CD4-positive, alpha-beta T cell treated with Interferon gamma for 1 hour (primary cell): Measurements from ENCODE around the gene RECK.

Source experiments
- DNase-seq: peaks from one replicate; pipeline ENCODE4 v3.0.0-alpha.2; 2020

The RECK gene

GRCh38 chr9:36025746-36026145, 11.0 kb upstream of the RECK start:
- no peak for DNase-seq

DNA sequence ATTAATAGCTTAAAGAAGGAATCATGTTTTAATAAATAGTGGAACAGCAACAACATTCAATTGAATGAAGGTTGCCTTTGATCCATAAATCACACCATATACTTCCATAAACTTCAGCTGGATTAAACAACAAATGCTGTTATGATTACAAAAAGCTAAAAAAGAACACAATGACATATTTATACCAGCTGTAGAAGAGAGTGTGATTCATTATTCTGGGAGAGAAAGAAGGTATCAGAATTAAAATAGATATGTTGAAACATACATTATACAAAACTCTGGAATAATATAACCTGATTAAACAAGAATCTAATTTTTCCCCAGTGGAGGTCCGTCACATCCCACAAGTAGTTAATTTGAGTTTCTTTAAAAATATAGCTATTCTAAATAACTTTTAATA, 7.5 kb upstream of the RECK start:
- no peak for DNase-seq

DNA sequence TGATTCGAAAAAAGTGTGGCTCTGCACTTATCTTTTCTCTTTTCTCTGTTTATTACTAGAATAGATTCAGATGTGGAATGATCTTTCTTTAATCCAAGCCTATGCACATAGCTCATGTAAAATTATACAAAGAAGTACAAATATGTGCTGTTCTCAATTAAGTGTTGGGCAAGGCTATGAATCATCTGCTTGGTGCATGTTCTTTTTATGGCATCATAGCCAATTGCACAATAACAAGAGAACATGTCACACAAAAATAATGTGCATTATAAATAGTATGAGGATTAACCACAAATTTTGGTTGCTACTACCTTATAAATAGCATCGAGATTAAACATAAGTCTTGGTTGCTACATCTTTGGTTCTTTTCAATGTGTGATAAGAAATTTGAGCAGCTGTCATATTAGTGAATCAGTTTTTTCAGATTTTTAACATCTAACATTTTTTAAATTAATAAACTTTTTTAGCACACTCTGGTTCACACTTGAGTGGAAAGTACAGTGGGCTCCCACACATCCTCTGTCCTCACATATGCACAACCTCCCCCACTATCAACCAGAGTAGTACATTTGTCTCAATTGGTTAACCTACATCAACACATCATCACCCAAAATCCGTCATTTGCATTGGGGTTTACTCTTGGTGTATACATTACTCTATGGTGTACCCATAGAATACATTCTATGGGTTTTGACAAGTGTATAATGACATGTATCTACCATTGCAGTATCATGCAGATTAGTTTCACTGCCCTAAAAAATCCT, 6.8 kb upstream of the RECK start:
- no peak for DNase-seq

- no peak for DNase-seq
Measured at GRCh38 chr9:36030871-36031270, 5.8 kb upstream of the RECK start.

GRCh38 chr9:36031774-36032555, 4.7 kb upstream of the RECK start:
- DNase-seq = no peak

- no peak for DNase-seq
Measured at GRCh38 chr9:36033788-36034187, 2.9 kb upstream of the RECK start.

DNA sequence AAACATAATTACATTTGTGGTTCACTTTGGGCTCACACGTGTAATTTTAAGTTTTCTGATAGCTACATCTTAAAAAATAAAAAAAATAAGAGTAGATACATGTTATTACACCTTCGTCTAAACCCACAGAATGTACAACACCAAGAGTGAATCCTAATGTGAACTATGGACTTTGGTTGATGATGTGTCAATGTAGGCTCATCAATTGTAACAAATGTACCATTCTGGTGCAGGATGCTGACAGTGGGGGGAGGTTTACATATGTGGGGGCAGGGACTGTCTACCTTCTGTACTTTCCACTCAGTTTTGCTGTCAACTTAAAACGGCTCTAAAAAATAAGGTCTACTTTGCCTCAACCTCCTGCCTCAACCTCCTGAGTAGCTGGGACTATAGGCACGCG, 2.5 kb upstream of the RECK start:
- no peak for DNase-seq

- no peak for DNase-seq
Measured at GRCh38 chr9:36035006-36035405, 1.7 kb upstream of the RECK start.

- DNase-seq = no peak
Measured at GRCh38 chr9:36036253-36036779, 397 bp upstream of the RECK start.

DNA sequence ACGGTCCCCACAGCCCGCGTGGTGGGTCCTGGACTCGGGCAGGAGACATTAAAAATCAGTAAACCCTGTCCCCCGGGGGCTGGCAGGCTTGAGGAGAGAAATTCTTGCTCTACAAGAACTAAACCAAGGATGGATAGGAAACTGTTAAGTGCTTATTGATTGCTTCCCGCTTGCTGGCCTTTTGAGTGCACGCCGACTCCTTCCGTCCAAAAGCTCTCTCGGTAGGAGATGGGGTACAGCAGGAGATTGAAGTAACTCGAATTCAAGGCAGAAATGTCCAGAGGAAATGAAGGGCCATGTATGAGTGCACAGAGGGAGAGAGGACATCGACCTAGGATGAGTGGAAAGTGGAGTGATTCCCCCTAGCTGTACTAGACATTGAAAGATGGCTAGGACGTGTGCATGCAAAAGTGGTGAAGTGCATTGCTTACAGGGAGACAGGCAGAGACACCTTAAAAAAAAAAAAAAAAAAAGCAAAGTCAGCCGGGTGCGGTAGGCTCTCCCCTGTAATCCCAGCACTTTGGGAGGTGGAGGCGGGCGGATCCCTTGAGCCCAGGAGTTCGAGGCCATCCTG, 923 bp downstream of the RECK start:
- DNase-seq = no peak

DNA sequence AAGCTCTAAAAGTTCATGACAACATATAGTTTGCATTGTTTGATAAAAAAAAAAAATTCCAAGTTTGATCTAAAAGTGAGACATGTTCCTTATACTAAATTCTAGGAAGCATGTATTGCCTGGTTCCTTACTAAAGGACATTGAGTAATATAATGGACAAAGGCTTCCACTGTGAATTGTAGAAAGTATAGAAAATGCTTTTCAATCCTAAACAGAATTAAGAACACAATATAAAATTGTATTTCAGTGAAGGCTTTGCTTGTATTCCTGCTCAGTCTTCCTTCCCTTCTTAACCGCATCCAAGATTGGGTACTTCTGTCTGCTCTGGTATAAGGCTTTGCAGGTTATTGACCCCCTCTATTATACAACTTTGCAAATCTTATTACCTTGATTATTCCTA, 2.4 kb downstream of the RECK start:
- no peak for DNase-seq

- no peak for DNase-seq
Measured at GRCh38 chr9:36039696-36040095, 3.0 kb downstream of the RECK start.

GRCh38 chr9:36040271-36040925, 3.7 kb downstream of the RECK start:
- DNase-seq = no peak

- no peak for DNase-seq
Measured at GRCh38 chr9:36041506-36041905, 4.8 kb downstream of the RECK start.

DNA sequence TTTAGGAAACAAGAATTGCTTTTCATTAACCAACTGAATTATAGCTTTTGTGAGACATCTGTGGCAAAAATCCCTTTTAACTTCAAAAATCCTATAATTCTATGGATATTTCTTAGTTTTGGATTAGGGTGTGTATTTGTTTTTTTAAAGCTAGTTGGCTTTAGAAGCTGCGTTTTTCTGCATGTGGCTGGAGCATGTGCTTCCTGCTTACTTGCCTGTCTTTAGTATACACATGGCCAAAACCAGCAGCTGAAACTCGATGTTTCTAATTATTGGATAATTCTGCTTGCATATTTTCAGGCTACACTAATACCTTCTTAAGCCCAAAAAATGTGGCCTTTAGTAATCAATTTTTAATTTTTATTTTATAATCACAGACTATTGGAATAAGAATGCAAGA, 8.9 kb downstream of the RECK start:
- no peak for DNase-seq

- no peak for DNase-seq
Measured at GRCh38 chr9:36046923-36047322, 10.2 kb downstream of the RECK start.

GRCh38 chr9:36049408-36049807, 12.7 kb downstream of the RECK start:
- DNase-seq = no peak

- DNase-seq = no peak
Measured at GRCh38 chr9:36050476-36050875, 13.8 kb downstream of the RECK start.

GRCh38 chr9:36051317-36051716, 14.6 kb downstream of the RECK start:
- DNase-seq = no peak

- DNase-seq = no peak
Measured at GRCh38 chr9:36053971-36054370, 17.3 kb downstream of the RECK start.

DNA sequence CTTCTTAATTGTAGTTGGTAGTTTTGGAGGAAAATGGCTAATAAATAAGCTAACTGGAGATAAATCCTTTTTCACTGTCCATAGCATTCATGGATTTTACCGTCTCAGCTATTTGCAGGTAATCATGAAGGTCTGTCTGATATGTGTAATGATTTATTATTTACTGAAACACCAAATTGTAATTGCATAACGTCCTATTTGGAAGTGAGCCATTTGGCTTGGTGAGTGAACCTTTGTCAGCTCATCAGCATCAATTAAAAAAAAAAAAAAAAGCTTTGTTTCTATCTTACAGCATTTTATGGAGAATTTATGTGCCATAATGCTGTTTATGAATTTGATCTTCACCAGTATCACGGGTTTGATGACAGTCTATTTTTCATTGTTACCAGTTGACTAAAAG, 20.2 kb downstream of the RECK start:
- DNase-seq = no peak

GRCh38 chr9:36063804-36064447, 27.2 kb downstream of the RECK start:
- DNase-seq = no peak
